Upper lobe of left lung (tissue), 4 donors: ENCODE data around the gene CELF1.

Experiments used
- CTCF ChIP-seq, 6 experiments: fragments of 450-650 bp in 4 of 6; fragments of 200-600 bp in 2 of 6; sonication (generic) in 2 of 6; IDR thresholded peaks; one replicate each; pipeline ENCODE4 v1.5.1; 2016 to 2019; ENCODE audit warnings: antibody characterized with exemption in 6 of 6
- POLR2A ChIP-seq, 4 donors: fragments of 450-650 bp; IDR thresholded peaks; one replicate each; pipeline ENCODE4 v1.5.1; 2016 to 2017; ENCODE audit warnings: antibody characterized with exemption in 4 of 4, mild to moderate bottlenecking in 2 of 4
- POLR2AphosphoS5 ChIP-seq, 2 donors: sonication (generic); formaldehyde crosslinking; IDR thresholded peaks; one replicate each; pipeline ENCODE4 v1.5.1; 2017; ENCODE audit warnings: antibody characterized with exemption in 2 of 2

DNA sequence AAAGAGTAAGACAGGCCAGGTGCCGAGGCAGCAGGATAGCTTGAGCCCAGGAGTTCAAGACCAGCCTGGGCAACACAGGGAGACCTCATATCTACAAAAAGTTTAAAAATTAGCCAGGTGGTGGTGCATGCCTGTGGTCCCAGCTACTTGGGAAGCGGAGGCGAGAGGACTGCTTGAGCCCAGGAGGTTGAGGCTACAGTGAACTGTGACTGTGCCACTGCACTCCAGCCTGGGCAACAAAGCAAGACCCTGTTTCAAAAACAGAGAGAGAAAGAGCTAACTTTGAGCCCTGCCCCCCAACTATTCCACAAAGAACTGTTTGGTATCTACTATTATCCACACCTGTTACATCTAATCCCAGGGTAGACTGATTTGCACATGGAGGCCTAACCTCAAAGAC lies 54.8 kb downstream of the CELF1 start:
- TF ChIP-seq POLR2AphosphoS5 (IDR thresholded peaks at IDR 0.05) (no peak), CTCF (IDR thresholded peaks at IDR 0.05) (no peak), POLR2A (IDR thresholded peaks at IDR 0.05) (no peak)
